ENCODE measurements around the gene SORCS2.

Gene SORCS2

DNA sequence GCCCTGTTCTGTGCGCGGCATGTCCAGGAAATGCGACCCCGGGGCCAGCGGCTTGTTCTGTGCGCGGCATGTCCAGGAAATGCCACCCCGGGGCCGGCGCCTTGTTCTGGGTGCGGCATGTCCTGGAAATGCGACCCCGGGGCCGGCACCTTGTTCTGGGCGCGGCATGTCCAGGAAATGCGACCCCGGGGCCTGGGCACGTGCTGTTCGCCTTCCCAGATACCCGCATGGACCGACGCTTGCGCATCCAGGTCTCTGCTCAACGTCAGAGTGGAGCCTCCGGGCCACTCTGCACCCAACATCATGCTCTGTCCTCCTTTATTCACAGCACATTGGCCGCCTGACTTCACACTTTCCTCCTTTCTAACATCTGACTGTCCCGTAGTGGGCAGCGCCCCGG is 318.2 kb downstream of the SORCS2 start:
- no peak for DNase-seq (ENCODE audit: low spot score)

DNA sequence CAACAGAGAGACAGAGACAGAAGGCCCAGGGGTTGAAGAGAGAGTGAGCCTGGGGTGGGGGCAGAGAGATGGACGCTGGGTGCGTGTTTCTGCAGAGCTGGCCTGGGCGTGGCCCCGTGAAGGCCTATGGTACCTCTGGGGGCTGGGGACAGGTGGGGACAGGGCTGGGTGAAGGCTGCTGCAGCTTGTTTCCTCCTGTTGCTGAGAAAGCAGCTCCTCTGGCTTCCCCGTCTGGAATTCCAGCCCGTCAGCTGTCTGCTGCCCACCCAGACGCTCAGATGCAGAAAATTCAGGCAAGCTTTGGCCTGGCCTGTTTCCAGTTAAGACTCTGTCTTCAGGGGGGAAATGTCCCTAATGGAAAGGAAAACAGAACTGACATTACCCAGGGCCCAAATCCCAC is 319.2 kb downstream of the SORCS2 start:
- no peak for DNase-seq (ENCODE audit: low spot score)

DNA sequence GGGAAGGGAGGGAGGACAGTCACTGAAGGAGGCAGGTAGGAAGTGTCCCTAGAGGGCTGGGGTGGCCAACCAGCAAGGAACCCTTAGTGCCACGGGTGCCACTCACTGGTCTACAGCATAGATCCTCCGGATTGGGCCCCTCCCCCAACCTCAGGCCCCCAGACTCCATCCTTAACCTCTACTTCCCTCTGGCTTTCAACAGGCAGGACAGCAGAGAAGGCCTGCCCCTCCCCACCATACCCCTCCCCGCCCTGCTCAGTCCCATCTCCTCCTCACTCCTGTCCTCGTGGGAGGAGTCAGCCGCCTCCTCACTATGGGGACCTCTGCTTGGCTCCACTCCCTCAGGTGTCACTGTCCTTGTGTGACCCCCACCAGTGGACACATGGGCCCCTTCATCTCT is 320.1 kb downstream of the SORCS2 start:
- DNase-seq (ENCODE audit: low spot score): no peak

DNA sequence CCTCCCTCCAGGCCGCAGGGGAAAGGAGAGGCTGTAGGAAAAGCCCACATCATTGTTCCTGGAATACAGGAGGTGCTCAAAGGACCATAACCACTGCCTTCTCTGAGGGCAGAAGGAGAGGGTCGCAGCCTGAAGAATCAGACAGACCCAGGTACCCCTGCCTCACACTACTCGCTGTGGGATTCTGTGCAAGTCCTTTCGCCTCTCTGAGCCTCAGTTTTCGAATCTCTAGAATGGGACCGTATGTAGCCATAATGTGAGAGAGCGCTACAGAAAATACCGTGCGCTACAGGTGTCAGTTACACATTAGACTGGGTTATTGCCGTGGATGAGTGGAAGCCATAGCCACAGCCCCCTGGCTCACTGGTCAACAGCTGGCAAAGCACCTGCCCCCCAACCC is 320.6 kb downstream of the SORCS2 start:
- DNase-seq (ENCODE audit: low spot score): no peak

DNA sequence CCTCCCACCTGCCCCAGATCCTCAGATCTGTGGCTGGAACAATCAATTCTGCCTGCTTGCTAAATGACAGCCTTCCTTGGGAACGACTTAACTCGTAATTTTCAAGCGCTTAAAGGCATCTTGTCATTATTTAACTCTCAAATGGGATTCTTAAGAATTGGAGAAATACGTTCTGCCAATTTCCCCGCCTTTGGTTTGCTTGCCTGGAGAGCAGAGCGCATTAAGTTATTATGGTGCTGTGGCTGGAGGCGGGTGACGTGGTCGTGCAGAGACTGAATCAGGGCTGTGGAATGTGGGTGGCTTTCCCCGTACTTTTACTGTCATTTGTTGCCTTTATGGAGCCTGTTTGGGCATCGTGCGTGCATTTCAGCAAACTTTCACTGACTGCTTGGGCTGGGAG is 321.3 kb downstream of the SORCS2 start:
- no peak for DNase-seq (ENCODE audit: low spot score)

DNA sequence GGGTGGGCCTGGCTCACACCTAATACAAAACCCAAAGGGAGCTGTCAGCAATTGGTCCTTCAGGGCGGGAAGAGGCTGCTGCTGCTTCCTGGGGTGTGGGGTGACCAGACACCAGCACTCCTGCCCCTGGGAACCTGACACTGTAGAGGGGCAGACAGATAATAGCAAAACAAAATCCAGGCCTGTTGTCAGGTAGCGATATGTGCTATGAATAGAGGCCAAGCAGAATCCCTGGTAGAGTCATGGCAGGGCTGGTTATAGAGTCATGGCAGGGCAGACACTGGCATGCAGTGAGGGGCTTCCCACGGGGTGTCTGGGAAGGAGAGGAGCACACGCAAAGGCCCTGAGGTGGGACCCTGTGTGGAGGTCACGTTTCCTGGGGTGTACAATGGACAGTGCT is 321.9 kb downstream of the SORCS2 start:
- DNase-seq (ENCODE audit: low spot score): no peak

DNA sequence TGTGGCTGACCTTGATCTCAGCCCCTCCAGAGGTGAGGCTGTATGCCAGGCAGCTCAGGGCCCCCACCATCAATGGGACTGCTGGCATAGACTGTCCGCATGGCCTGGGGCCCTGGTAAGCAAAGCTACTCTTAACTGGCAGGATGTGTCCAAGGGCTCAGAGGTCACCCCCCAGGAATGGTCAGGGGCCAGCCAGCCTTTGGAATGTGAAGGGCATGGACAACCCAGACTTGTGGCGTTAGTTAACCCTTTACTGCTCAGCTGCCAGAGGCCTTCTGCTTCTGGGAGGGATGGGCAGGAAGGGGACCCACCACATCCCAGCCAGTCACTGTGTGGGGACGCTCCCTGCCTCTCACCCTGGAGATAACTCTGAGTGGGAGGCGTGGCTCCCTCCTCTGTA is 322.5 kb downstream of the SORCS2 start:
- no peak for DNase-seq (ENCODE audit: low spot score)

DNA sequence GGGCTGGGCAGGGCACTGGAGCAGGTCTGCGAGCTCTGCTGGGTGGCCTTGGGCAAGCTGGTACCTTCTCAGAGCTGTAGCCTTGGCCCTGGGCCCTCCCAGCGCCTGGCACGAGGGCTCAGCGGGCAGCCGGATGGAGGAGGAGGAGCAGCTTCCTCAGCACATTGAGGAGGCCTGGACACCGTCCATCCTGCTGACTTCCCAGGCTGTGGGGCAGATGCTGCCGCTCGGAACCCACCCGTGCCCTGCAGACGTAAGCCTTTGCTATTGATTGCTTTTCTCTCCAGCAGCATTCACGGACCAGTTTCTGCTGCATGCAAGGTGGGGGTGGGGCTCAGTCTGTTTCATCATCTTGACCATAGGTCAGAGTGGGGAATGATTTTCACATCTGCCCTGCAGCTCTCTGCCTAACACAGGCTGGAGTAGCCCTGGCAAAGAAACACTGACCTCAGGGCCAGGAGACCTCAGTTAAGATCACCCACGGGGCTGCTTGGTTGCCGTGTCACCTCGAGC is 323.1 kb downstream of the SORCS2 start:
- DNase-seq (ENCODE audit: low spot score): peak; percentile 33

DNA sequence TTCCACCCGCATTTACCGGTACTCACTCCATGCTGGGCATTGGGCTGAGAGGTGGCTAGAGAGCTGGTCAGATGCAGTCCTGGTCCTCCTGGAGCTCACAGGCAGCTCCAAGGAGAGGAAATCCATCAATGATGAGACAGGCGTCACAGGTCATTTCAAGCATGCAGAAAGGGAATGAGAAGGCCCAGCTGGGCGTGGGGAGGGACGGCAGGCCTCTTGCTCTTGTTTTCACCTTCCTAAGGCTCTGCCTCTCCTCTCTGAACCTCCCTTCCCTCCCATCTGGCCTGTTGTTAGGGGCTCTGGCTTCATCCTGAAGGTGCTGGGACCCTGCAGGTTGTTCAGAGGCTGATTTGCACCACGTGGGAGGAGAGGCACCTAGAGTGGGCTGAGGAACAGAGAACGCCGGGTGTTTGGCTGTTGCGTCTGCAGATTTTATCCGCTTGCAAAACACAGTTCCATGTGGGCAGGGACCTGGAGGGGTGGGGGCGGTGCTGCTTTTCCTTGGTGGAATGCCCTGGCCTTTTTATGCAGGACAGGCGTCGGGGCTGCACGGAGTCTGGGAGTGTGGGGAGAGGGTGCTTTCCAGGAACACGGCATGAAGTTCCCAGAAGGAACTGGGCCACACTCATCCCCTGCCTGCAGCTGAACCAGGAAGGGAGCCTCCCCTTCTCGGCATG is 323.9 kb downstream of the SORCS2 start:
- DNase-seq (ENCODE audit: low spot score): no peak

DNA sequence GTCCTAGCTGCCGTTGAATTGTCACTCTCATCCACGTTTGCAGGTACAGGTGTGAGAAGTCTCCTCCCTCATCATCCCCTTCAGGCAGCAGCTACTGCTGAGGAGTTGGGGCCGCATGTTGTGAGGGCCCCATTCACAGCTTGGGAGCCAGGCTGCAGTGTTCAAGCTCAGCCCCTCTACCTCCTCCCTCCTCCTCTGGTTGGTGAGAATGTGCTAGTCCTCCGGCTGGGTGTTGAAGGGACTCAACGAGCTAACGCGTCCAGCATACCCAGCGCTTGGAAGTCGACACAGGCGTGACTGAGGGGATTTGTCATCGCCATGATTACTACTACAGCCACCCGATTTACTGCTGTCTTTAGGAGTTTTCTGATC is 324.4 kb downstream of the SORCS2 start:
- no peak for DNase-seq (ENCODE audit: low spot score)

DNA sequence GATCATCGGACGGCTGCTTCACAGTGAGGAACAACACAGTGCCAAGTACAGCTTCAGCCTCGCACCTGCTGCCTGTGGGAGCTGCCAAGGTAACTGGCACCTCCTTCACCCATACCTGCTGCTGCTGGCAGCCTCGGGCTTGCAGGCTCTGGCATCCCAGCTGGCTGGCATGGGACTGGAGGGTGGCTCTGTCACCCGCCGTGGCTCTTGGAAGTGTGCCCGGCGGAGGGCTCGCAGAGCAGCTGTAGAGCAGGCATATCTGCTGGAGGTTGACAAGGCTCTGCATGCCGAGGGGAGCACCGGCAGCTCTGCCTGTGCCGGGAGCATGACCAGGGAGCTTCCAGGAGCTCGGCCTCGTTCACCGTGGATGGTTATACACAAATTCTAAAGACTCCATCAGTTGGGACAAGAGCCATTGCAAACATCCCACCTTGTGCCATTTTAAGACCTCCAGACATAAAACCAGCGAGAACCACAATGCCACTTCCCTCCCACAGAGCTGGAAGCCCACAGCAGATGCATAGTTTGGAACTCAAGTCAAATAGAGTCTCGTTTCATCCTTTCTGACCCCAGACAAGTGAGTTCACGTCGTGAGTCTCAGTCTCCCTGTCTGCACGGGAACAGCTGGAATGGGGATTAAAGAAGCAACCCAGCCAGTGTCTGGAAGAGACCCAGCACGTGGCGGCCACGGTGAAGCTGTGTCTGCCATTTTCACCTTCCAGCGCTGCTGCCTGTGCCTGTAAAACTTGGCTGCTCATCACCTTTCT is 326.7 kb downstream of the SORCS2 start:
- peak; percentile 89 for DNase-seq (ENCODE audit: low spot score)

DNA sequence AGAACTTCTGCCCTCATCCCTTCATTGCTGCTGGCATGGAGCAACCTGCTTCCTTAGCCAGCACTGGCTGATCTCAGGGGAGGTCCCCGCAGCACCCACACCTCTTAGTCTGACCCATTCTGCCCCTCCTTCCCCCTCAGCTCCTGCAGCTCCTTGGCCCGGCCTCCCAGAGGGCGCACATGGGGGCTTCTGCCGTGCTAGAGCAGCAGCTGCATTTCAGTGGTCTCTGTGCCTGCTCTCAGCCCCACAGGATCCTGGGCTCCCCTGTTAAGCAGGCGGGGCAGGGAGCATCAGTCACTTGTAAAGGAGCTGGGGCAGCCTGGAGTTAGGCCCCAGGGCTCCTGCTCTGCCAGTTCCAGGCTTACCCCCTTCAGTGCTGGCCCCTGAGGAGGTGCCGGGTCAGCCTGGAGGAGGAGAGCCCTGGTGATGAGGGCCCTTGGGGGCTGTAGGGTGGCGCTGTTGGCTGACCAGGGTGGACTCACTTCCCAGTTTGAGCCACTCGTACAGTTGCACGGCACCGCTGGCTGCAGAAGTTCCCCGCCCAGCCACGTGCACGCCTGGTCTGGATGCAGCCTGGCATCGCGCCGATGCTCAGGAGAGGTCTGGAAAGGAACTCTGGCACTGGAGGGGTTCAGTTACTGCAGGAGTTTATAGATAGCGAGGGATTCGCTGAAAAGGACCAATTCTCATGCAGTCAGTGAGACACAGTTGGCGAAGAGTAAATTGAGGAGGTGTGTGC is 327.5 kb downstream of the SORCS2 start:
- DNase-seq (ENCODE audit: low spot score): no peak

DNA sequence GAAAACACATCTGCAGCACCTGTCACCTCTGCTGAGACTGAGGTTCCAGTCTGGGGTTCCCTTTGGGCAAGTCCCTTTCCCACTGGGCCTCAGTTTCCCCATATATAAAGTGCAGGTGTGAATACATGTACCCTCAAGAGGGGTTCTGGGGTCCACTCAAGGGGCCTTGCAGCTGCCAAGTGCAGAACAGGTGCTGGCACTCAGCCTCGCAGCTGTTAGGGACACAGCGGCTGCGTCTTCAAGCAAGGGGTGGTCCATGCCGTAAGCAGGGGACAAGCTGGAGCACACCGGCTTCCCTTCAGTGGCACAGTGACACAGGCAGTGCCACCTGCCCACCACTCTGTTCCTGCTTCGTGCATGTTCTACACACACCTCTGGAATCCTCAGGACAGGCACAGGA is 329.3 kb downstream of the SORCS2 start:
- no peak for DNase-seq (ENCODE audit: low spot score)

DNA sequence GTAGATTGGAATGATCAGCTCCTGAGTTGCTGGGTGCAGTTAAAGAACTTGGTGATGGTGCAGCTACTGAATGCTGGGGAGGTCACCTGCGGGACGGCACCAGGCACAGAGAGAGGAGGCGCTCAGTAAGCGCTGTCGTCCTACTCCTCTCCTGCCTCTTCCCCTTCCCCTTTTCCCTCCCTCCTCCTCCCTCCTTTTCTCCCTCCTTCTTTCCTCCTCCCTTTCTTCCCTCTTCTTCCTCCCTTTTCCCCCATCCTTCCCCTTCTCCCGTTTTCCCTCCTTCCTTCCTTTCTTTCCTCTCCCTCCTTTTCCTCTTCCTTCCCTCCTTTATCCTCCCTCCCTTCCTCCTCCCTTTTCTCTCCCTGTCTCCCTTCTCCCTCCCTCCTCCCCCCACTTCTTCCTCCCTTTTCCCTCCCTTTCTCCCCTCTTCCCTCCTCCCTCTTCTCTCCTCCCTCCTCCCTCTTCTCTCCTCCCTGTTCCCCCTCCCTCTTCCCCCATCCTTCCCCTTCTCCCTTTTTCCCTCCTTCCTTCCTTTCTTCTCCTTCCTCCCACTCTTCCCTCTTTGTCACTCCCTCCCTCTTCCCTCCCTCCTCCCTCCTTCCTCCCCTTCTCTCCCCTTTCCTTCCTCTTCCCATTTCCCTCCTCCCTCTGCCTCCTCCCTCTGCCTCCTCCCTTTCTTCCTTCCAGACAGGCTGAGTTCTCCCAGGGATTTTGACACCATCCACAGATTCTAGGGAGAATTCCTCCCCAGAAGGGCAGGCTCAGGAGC is 330.3 kb downstream of the SORCS2 start:
- DNase-seq (ENCODE audit: low spot score): no peak

DNA sequence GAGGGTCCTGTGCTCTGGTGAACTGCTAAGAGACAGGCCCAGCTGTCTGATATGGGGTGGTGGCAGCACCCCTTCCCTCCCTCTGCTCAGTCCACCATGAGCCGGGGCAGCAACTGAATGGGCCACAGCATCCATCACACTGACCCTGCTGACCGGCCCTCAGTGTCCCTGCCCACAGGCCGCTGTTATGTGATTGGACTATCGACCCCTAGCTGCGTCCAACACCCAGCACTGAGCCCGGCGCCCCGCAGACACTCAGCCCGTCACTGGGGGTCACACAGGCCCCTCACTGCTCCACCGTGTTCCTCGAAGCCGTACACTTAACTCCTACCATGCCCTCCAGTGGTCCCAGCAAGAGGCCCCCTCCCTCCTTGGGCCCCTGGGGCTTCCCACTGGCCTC is 331.2 kb downstream of the SORCS2 start:
- DNase-seq (ENCODE audit: low spot score): no peak

DNA sequence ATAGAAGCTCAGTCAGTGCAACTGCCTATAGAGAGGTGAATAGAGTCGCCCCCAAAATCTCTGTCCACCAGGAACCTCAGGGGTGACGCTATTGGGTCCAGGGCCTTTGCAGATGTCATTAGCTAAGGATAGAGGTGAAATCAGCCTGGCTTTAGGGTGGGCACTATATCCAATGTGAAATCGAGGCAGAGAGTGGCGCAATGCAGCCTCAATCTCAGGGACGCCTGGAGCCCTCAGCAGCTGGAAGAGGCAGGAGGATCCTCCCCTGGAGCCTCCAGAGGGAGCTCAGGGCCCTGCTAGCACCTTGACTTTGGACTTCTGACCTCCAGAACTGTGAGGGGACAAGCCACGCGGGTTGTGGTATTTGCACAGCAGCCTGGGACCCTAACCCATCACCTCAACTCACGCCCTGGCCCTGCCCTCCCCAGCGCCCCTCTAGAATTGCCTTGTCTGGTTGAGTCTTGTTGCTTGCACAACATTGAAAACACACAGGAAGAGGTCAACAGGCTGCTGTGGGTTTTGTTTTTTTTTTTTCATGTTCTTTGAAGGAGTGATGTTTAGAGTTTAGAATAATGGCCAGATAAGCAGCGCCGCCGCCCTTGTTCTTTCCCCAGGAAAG is 331.8 kb downstream of the SORCS2 start:
- no peak for DNase-seq (ENCODE audit: low spot score)

DNA sequence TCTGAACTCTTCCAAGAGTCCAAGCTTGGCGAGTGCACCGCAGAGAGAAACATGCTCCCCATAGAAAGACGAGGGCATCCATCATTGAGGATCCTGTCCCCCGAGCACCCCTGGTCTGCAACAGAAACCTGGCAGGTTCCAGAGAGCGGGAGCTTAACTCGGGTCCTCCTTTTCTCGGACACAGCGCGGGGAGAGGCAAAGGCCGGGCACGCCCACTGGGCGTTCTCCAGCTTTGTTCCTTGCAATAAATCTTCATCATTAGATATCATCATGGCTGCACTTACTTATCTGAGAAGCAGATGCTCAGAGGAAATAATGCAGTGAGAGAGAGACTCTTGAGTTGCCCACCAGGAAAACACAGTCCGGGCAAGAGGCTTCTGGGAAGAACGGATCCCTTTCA is 332.5 kb downstream of the SORCS2 start:
- no peak for DNase-seq (ENCODE audit: low spot score)

DNA sequence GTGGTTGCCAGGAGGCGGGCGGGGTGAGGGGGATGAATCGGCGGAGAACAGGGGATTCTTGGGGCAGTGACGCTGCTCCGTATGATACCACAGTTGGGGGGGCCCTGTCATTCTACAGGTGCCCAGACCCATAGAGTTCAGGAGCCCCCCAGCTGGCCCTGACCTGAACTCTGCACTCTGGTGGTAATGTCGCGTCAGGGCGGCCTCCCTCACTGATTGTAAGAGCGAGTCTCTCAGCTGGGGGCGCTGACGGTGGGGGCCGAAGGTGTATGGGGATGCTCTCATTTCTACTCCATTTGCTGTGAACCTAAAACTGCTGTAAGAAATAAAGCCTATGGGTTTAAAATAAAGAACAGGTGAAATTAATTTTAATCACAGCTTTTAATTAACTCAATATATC is 334.2 kb downstream of the SORCS2 start:
- no peak for DNase-seq (ENCODE audit: low spot score)

DNA sequence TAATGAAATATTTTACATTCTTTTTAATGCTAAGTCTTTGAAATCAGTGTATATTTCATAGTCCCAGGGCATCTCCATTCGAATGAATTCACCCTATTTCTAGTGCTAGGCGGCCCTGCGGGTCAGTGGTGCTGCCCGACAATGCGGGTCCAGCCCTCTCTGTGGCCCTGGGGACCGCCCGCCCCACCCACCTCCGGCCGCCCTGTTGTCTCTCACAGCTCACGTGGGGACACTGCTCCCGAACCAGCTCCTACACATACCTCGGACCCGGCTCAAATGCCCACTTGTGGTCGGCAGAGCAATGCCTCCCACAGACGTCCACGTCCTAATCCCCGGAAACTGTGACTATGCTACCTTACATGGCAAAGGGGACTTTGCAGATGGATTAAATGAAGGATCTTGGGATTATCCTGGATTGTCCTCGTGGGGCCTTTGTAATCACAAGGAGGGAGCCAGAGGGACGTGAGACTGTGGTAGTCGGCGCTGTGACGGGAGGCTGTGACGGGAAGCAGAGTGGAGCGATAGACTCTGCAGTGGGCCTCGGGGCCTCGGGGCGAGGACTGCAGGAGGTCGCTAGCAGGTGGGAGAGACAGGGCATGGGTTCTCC is 334.7 kb downstream of the SORCS2 start:
- no peak for DNase-seq (ENCODE audit: low spot score)

DNA sequence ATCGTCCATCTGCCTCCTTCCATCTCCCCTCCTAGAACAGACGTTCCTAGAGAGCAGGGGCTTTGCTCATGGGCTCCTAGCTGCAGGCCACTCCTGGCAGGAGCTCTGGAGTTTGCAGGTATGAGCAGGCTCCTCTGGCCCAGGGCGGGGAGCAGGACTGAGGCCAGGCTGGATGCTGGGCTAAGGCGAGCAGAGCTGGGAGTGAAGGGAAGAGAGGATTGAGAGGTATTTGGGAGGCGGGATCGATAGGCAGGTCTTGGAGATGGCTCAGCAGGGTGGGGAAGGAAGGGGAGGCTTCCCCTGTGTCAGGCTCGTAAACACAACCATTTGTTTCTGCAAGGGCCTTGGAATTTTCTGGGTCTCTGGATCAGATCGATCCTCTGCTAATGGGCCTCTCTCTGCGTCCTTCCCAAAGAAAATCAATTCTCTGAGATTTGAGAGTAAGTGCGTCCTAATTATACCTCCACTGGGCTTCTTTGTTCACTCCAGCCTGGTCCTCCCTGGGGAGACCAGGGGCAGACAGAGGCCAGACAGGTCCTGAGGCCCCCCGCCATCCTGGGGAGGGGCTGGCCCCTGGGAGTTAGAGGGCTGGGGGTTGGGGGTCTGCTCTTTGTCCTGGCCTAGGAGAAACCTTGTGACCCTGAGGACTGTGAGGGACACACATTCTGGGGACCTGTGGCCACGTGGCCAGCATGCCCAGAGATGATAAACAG is 337.2 kb downstream of the SORCS2 start:
- DNase-seq (ENCODE audit: low spot score): no peak

DNA sequence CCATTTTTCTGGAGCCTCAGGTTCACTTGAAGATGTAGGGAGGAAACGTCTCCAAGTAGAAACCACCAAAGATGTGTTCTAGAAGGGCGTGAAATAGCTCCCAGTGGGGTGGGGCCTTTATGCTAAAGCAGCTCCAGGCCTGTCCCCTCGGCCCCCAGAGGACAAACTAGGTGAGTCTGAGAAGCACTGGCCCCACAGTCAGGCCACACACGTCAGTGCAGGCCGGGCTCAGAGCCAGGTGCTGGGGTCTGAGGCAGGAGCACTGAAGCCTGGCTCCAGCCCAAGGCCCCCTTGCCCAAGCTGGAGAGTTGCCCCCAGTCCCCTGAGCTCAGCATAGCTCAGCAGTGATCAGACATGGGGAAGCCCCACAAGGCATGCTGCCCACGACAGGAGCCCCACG is 337.7 kb downstream of the SORCS2 start:
- no peak for DNase-seq (ENCODE audit: low spot score)

Measured in cerebellar cortex (tissue), 1 donor.